ENCODE measurements around the gene ADAM22.

ADAM22 gene

GRCh38 chr7:88091988-88092675 lies 158.1 kb downstream of the ADAM22 start:
- FAIRE-seq (no peak), DNase-seq (ENCODE audit: extremely low spot score, insufficient read length, low read depth) (no peak)

DNA sequence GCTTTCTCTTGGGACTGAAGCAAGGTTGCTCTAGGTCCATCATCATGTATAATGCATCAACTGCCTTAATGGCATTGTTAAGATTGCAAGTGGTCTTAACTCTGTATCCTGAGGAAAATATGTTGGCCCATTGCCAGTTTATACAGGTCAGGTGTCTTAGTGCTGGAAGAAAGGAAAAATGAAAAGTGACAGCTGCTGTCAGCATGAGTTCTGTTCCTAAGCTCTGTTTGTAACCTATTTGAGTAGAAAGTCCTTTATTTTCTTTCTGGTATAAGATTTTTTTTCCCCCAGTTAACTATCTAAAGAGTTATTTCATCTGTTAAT lies 158.6 kb downstream of the ADAM22 start:
- DNase-seq (ENCODE audit: extremely low spot score, insufficient read length, low read depth), result no peak
- FAIRE-seq, result no peak

GRCh38 chr7:88101769-88102168 lies 167.7 kb downstream of the ADAM22 start:
- DNase-seq (ENCODE audit: extremely low spot score, insufficient read length, low read depth) (no peak), FAIRE-seq (peak; percentile 15)

GRCh38 chr7:88102675-88103074 lies 168.6 kb downstream of the ADAM22 start:
- FAIRE-seq (peak; percentile 35), DNase-seq (ENCODE audit: extremely low spot score, insufficient read length, low read depth) (no peak)

DNA sequence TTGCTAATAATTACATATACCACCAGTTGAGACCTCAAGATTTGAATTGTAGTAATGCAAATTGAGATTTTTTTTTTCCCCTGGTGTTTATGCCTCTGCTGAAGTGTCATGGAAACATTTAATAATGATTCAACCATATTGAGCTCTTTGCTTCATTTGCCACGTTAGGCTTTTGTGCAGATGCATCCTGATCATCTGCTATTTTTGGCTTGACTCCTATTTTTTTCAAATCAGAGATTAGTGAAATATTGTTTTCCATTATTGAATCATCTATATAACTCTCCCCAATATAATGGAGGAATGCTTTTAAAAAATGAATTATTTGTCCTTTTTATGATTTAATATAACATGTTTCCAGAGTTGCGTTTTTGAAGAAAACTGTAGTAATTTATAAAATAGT lies 170.7 kb downstream of the ADAM22 start:
- DNase-seq (ENCODE audit: extremely low spot score, insufficient read length, low read depth) (no peak), FAIRE-seq (no peak)

DNA sequence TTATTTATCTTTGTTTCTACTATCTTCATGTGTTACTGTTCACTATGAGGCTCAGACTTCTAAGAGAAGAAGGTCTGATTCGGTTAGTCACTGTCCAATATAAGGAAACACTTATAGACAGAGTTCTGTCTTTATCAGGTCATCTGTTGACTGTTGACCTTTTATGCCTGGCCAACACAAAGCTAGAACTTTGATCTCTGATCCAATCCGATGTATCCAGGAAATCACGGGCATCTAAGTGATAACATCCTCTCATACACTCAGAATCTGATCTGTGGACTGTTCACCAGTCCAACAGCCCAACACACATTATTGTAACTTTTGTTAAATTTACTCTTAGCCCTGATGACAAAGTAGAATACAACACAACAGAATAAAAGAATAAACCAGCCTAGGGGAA lies 171.2 kb downstream of the ADAM22 start:
- no peak for FAIRE-seq
- DNase-seq (ENCODE audit: extremely low spot score, insufficient read length, low read depth), result no peak

DNA sequence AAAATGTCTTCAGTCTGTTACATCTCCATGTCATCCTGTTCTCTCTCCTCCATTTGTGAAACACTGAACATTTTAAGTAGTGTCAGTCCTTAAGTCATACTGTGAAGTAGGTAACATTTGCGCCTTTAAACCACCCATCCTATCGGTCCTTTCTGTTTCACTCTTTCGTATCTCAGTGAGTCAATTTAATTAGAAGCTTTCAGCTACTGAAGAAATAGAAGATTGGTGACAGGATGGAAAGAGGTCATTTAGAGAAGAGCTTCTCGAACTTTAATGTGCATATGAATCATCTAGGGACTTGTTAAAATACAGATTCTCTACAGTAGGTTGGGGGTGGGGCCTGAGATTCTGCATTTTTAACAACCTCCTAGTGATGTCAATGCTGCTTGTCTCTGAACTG lies 172.4 kb downstream of the ADAM22 start:
- DNase-seq (ENCODE audit: extremely low spot score, insufficient read length, low read depth), result no peak
- peak; percentile 31 for FAIRE-seq

GRCh38 chr7:88109612-88110011 lies 175.6 kb downstream of the ADAM22 start:
- no peak for FAIRE-seq

GRCh38 chr7:88111140-88111743 lies 177.2 kb downstream of the ADAM22 start:
- FAIRE-seq, result peak; percentile 80
- peak; percentile 17 for DNase-seq (ENCODE audit: extremely low spot score, insufficient read length, low read depth)

More at GRCh38 chr7:88109612-88110011, 175.6 kb downstream of the ADAM22 start:
- no peak for DNase-seq (ENCODE audit: extremely low spot score, insufficient read length, low read depth)

DNA sequence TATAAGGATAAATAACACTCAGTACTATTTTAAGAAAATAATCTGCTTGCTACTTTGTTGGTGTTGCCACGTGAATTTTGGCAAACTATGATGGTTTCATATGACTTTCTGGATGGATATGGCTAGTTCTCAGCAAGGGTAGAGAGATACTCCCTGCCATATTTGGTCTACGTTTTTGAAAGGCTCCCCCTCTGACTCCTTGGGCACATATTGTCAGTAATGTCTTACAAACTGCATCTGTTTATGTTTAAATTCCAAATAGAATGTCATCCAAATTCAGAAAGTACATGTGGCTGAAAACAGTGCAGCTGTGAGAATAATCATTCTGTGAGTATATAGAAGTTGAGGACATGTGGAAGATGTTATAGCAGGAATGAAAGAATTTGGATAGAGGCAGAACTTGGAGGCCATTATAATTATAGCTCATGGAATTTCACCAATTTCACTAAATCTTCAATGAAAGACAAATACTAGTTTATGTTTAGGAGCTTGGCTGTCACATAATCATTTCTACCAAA lies 178.0 kb downstream of the ADAM22 start:
- no peak for FAIRE-seq
- no peak for DNase-seq (ENCODE audit: extremely low spot score, insufficient read length, low read depth)

DNA sequence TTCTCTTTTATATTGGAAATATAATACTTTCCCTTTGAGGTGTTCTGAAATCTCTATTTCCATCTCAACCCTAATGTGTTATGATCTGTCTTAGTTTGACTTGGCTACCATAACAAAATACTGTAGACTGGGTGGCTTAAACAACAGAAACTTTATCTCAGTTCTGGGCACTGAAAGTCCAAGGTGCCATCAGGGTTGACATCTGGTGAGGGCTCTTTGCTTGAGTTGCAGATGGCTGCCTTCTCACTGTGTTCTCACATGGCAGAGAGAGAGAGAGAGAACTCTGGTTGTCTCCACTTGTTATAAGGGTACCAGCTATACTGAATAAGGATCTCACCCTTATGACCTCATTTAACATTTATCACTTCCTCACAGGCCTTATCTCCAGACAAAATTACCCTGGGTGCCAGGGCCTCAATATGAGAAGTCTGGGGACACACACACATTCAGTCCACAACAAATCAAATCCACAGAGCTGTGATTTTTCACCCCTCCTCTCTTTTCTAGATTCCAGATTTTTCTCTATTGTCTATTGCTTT lies 181.3 kb downstream of the ADAM22 start:
- no peak for DNase-seq (ENCODE audit: extremely low spot score, insufficient read length, low read depth)
- no peak for FAIRE-seq

DNA sequence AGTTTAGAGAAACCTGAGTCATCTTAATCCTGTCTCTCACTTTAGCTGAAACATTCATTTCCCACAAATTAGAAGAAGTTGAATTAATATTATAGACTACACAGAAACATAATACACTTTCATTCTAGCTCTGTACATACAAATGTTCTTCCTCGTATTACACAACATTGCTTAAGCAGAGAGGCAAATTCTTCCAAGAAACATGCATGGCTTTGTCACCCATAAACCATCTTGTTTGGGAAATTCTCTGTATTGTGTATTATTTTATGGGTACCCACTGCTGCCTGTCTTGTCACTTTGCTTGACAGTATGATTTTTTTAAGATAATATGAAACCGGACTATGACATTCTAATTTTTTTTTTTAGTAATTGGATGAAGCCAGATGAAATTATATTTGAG lies 181.8 kb downstream of the ADAM22 start:
- FAIRE-seq (no peak), DNase-seq (ENCODE audit: extremely low spot score, insufficient read length, low read depth) (no peak)

DNA sequence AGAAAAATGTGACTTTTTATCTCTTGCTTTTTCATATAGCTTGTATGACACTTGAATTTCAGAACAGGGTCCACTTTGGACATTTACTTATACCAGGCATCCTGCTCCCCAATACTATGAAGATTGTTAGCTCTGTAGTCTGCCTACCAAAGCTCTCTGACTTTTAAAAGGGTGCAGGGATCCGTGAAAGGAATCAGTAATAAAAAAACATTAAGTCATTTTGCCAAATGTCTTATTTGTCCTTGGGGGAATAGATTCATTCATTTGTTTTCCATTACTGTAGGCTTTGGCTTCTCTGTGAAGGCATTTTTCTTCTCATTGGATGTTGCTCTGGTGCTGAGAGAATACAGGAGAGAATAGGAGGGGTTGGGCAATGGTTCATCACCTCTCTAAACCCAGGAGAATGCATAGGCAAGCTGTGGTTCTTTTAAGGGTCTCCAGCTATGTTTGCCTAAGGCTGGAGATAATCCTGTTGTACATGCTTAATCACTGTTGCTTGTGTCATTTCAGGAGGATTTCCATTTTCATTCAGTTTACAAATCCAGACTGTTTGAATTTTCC lies 182.3 kb downstream of the ADAM22 start:
- no peak for FAIRE-seq
- DNase-seq (ENCODE audit: extremely low spot score, insufficient read length, low read depth), result no peak

DNA sequence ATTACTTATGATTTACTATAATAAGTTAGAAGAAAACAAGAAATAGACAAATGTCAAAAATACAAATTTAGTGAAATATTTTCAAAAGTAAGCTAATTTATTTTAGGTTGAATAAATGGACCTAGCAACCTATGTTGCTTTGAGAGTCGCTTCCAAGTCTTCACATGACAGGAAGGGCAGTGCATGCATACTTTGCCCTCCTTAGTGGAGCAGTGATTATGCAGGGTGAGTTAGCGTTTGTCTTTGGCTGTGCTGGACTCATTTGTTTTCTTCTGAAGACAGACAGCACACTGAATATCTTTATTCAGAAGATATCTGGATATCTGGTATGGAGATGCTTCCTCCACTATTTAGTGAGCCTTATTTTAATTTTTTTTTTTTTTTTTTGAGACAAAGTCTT lies 183.3 kb downstream of the ADAM22 start:
- FAIRE-seq (no peak), DNase-seq (ENCODE audit: extremely low spot score, insufficient read length, low read depth) (no peak)

GRCh38 chr7:88121335-88121734 lies 187.3 kb downstream of the ADAM22 start:
- FAIRE-seq (no peak), DNase-seq (ENCODE audit: extremely low spot score, insufficient read length, low read depth) (no peak)

DNA sequence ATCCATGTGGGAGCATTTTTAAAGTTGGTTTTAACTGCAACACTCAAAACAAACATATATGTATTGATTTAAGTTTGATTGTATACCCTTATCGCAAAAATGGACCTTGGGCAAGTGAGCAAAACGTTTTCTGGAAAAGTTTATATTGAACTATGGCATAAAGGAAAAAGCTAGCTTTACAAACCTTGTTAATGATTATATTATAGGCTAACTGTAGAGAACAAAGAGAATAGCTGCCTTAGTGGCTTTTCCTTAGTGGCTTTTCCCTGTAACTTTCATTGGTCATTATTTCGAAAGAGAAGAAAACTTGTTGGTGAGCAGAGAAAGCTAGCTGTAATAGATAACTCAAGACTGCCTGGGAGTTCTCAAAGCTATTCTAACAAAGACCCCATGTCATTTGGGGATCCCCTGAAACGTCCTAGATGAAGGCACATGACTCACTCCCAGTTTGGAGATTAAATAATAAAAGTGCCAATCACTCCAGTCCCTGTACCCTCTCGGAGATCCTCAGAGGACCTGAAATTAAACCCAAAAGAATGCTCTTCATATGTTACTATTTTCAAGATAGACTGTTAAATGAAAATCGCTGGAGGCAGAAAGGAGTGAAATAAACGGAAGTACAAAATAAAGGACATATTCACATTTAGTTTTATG lies 193.7 kb downstream of the ADAM22 start:
- FAIRE-seq (no peak), DNase-seq (ENCODE audit: extremely low spot score, insufficient read length, low read depth) (no peak)

- DNase-seq (ENCODE audit: extremely low spot score, insufficient read length, low read depth) (no peak), FAIRE-seq (peak; percentile 52)
These were observed 198.7 kb downstream of the ADAM22 start for GRCh38 chr7:88132725-88133124.

DNA sequence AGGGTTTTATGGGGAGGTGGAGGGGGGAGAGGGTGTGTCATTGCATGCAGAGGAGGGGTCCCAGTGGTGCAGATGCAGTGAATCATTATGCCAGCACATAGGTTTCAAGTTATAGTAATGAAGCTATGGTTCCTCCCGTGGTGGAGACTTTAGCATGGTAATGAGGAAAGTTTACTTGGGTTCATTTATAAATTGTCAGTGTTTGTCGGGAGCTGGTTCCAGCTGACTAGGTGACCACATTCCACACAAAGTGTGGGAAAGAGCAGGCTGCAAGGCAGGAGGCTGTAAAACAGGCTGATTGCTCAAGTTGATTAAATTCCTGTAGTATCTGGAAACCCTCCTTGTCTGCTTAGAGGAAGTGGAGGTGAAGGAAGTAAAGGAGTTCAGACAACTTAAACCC lies 206.9 kb downstream of the ADAM22 start:
- no peak for FAIRE-seq
- no peak for DNase-seq (ENCODE audit: extremely low spot score, insufficient read length, low read depth)

- FAIRE-seq, result no peak
- no peak for DNase-seq (ENCODE audit: extremely low spot score, insufficient read length, low read depth)
These were observed 207.4 kb downstream of the ADAM22 start for GRCh38 chr7:88141479-88141878.

DNA sequence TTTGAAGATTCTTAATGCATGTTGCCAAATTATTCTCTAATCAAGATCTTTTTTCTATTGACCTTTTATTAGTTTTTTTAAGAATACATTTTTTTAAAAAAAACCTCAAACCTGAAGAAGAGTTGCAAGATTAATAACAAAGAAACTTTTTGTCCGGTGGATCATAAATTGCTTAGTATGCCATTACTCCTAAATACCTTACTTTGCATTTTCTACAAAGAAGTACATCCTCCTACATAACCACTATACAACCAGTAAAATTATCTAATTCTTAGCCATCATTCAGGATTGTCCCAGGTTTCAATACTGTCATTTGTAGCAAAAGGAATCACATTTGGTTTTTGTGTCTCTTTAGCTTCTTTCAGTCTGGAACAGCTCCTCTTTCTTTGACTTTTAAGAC lies 207.9 kb downstream of the ADAM22 start:
- no peak for FAIRE-seq
- DNase-seq (ENCODE audit: extremely low spot score, insufficient read length, low read depth), result no peak

- no peak for FAIRE-seq
- DNase-seq (ENCODE audit: extremely low spot score, insufficient read length, low read depth), result no peak
These were observed 212.6 kb downstream of the ADAM22 start for GRCh38 chr7:88146616-88147015.
